C4-2B (cell line): ENCODE measurements around the gene PKD2.
"Not testable (repeated sequence)": the region's sequence is repeated elsewhere in the genome, so short reads cannot be mapped to it uniquely, and the experiment has no call there.

Source experiments
- CTCF ChIP-seq: fragments of 450-650 bp; conservative IDR thresholded peaks from 2 replicates; pipeline ENCODE4 v1.5.1; 2017; ENCODE audit warnings: mild to moderate bottlenecking
- ZFX ChIP-seq: fragments of 450-650 bp; IDR thresholded peaks from 2 replicates; pipeline ENCODE4 v1.6.1; 2017

GRCh38 chr4:87999191-87999691 lies 8.2 kb upstream of the PKD2 start:
- TF ChIP-seq CTCF, ZFX: not testable (repeated sequence)
